Mesenchymal stem cell (in vitro differentiated cells and primary cell): ENCODE results near the gene PTPRA.
"Not testable (repeated sequence)": the region's sequence is repeated elsewhere in the genome, so short reads cannot be mapped to it uniquely, and the experiment has no call there.

Experiments
- DNase-seq: peaks from one replicate; pipeline ENCODE4 v3.0.0-alpha.2; 2013
- H2AFZ ChIP-seq: one replicate; pipeline ENCODE4 v1.6.1; 2013; ENCODE audit warnings: low read depth, mild to moderate bottlenecking, control low read depth, inconsistent platforms, low read length, moderate library complexity
- H2AK5ac ChIP-seq: 2 replicates; pipeline ENCODE4 v1.6.1; 2013; ENCODE audit warnings: low read length, moderate library complexity, mild to moderate bottlenecking, inconsistent platforms; ENCODE audit not compliant: severe bottlenecking
- H2BK120ac ChIP-seq: one replicate; pipeline ENCODE4 v1.6.1; 2013; ENCODE audit warnings: low read depth, mild to moderate bottlenecking, inconsistent platforms, low read length, moderate library complexity
- H2BK12ac ChIP-seq, 2 experiments: one replicate each; pipeline ENCODE4 v1.6.1; 2013; ENCODE audit warnings: inconsistent platforms in 2 of 2, low read length in 2 of 2, mild to moderate bottlenecking in 2 of 2, moderate library complexity in 2 of 2, control low read depth in 1 of 2
- H2BK15ac ChIP-seq: one replicate; pipeline ENCODE4 v1.6.1; 2013; ENCODE audit warnings: mild to moderate bottlenecking, low read depth, inconsistent platforms; ENCODE audit not compliant: poor library complexity, severe bottlenecking
- H2BK5ac ChIP-seq: 2 replicates; pipeline ENCODE4 v1.6.1; 2013; ENCODE audit warnings: low read depth, mild to moderate bottlenecking, low read length, control low read depth, inconsistent platforms; ENCODE audit not compliant: poor library complexity, severe bottlenecking
- H3K14ac ChIP-seq, 2 experiments: one replicate each; pipeline ENCODE4 v1.6.1; 2013; ENCODE audit warnings: inconsistent platforms in 2 of 2, low read length in 2 of 2, control low read depth in 1 of 2, mild to moderate bottlenecking in 1 of 2, moderate library complexity in 1 of 2
- H3K18ac ChIP-seq, 2 experiments: one replicate each; pipeline ENCODE4 v1.6.1; 2013; ENCODE audit warnings: inconsistent platforms in 2 of 2, low read length in 2 of 2, control low read depth in 1 of 2, low read depth in 1 of 2, mild to moderate bottlenecking in 1 of 2
- H3K23ac ChIP-seq, 2 experiments: one replicate each; pipeline ENCODE4 v1.6.1; 2013; ENCODE audit warnings: inconsistent platforms in 2 of 2, low read length in 2 of 2, mild to moderate bottlenecking in 2 of 2, moderate library complexity in 2 of 2, control low read depth in 1 of 2
- H3K27ac ChIP-seq: 2 replicates; pipeline ENCODE4 v1.5.1; 2013; ENCODE audit warnings: mild to moderate bottlenecking, moderate library complexity, low read length, control low read depth, inconsistent platforms; ENCODE audit not compliant: poor library complexity, severe bottlenecking
- H3K27me3 ChIP-seq, 2 experiments: 2 replicates each; pipeline versions ENCODE4 v1.6.1 to v1.7.0; 2013; ENCODE audit warnings: low read length in 2 of 2, mild to moderate bottlenecking in 2 of 2, moderate library complexity in 2 of 2, control low read depth in 1 of 2, inconsistent platforms in 1 of 2; ENCODE audit not compliant: control insufficient read depth in 1 of 2, insufficient read depth in 1 of 2
- H3K36me3 ChIP-seq, 2 experiments: 2 replicates each; pipeline versions ENCODE4 v1.6.1 to v1.7.0; 2013; ENCODE audit warnings: low read length in 2 of 2, control low read depth in 1 of 2, inconsistent platforms in 1 of 2, low read depth in 1 of 2, mild to moderate bottlenecking in 1 of 2; ENCODE audit not compliant: insufficient read depth in 2 of 2, control insufficient read depth in 1 of 2
- H3K4ac ChIP-seq, 2 experiments: one replicate each; pipeline ENCODE4 v1.6.1; 2013; ENCODE audit warnings: inconsistent platforms in 2 of 2, low read length in 2 of 2, mild to moderate bottlenecking in 2 of 2, moderate library complexity in 2 of 2, control low read depth in 1 of 2, low read depth in 1 of 2
- H3K4me1 ChIP-seq: 2 replicates; pipeline ENCODE4 v1.6.1; 2013; ENCODE audit warnings: low read depth, low read length, control low read depth; ENCODE audit not compliant: control insufficient read depth, insufficient read depth
- H3K4me2 ChIP-seq: 2 replicates; pipeline ENCODE4 v1.6.1; 2013; ENCODE audit warnings: low read length, mild to moderate bottlenecking, inconsistent platforms; ENCODE audit not compliant: poor library complexity, severe bottlenecking
- H3K4me3 ChIP-seq, 2 experiments: 2 replicates each; pipeline versions ENCODE4 v1.5.1 to v1.7.0; 2013; ENCODE audit warnings: low read length in 2 of 2, mild to moderate bottlenecking in 2 of 2, control low read depth in 1 of 2, low read depth in 1 of 2; ENCODE audit not compliant: insufficient read depth in 1 of 2
- H3K79me1 ChIP-seq: replicated peaks from 2 replicates; pipeline ENCODE4 v1.6.1; 2013; ENCODE audit warnings: mild to moderate bottlenecking, control low read depth, low read length, inconsistent platforms; ENCODE audit not compliant: poor library complexity, severe bottlenecking
- H3K9ac ChIP-seq: 2 replicates; pipeline ENCODE4 v1.7.0; 2013; ENCODE audit warnings: mild to moderate bottlenecking, low read length, moderate library complexity
- H3K9me3 ChIP-seq: 2 replicates; pipeline ENCODE4 v1.7.0; 2013; ENCODE audit warnings: mild to moderate bottlenecking, low read length; ENCODE audit not compliant: control insufficient read depth
- H4K8ac ChIP-seq: one replicate; pipeline ENCODE4 v1.6.1; 2013; ENCODE audit warnings: inconsistent platforms, mild to moderate bottlenecking, low read length, moderate library complexity
- H4K91ac ChIP-seq: one replicate; pipeline ENCODE4 v1.6.1; 2013; ENCODE audit warnings: mild to moderate bottlenecking, low read length, inconsistent platforms
- WGBS: methylation state at CpG from one replicate; pipeline ENCODE4 v1.1.7; 2013; ENCODE audit warnings: mixed read lengths; 5-methylcytosine and 5-hydroxymethylcytosine counted together

PTPRA gene

GRCh38 chr20:3059489-3059888 lies 186.2 kb downstream of the PTPRA start:
- Histone ChIP-seq H3K4me1 (no peaks in the 10 kb centered on the region), H3K27ac (no peak overlapping the region), H4K91ac (no peak overlapping the region), H3K14ac (peak overlapping the region in 1 of 2 experiments; percentile 1), H2BK12ac (no peak overlapping the region), H3K4me2 (no peak overlapping the region), H3K23ac (no peak overlapping the region), H3K18ac (no peak overlapping the region), H2BK120ac (no peak overlapping the region), H3K9ac (no peak overlapping the region), H2AFZ (no peak overlapping the region), H2AK5ac (no peak overlapping the region), H2BK5ac (no peak overlapping the region), H3K4me3 (no peak overlapping the region), H3K36me3 (no peaks in the 10 kb centered on the region), H2BK15ac (no peak overlapping the region), H3K27me3 (no peaks in the 10 kb centered on the region), H3K79me1 (no peaks in the 10 kb centered on the region), H3K4ac (no peak overlapping the region), H3K9me3 (no peaks in the 10 kb centered on the region), H4K8ac (no peak overlapping the region)
- DNase-seq: no peak
- WGBS: 88% methylated on average over 3 of the region's 3 CpGs

DNA sequence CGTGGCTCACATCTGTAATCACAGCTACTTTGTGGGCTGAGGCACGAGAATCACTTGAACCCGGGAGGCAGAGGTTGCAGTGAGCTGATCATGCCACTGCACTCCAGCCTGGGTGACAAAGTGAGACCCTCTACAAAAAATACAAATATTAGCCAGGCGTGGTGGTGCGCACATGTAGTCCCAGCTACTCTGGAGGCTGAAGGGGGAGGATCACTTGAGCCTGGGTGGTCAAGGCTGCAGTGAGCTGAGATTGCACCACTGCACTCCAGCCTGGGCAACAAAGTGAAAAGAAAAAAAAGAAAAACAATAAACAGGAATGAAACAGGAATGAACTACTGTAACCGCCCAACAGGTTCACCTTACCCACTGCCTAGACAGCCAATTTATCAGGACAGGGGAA lies 190.8 kb downstream of the PTPRA start:
- 76% methylated on average over 6 of the region's 6 CpGs for WGBS

DNA sequence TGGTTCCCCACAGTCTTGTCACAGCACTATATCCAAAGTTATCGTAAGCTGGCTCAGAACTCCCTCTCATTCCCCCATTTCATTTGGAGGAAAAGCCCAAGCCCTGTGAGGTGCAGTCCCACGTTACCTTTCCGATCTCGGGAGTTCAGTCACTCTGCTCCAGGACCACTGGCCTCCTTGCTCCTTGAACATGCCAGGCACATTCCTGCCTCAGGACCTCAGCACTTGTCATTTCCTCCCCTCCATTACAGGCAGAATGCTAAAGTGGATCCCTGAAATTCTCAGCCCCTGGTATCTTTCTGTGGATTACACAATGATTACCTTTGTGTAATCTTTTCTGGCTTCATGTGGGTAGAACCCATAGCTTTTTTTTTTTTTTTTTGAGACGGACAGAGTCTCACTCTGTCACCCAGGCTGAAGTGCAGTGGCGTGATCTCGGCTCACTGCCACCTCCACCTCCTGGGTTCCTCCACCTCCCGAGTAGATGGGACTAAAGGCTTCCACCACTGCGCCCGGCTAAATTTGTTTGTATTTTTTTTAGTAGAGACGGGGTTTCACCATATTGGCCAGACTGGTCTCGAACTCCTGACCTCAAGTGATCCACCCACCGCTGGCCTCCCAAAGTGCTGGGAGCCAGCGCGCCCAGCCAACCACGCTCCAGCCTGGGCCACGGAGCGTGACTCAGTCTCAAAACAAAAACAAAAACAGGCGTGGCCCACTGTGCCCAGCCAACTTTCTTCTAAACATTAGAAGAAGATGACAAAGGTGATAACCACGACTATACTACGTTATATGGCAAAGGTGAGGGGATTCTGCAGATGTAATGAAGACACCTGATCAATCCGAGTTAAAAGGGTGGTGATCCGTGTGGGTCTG lies 194.1 kb downstream of the PTPRA start:
- peak overlapping the region; percentile 26 for H3K9ac ChIP-seq
- DNase-seq: no peak
- H4K8ac ChIP-seq: no peak overlapping the region
- H3K27me3 ChIP-seq: peaks cover 15 to 18% of the 10 kb centered on the region in 2 experiments
- H3K23ac ChIP-seq: no peak overlapping the region
- H3K9me3 ChIP-seq: no peaks in the 10 kb centered on the region
- peaks cover 14% of the 10 kb centered on the region for H3K4me1 ChIP-seq
- H3K18ac ChIP-seq: no peak overlapping the region
- H3K4me3 ChIP-seq: no peak overlapping the region
- H3K79me1 ChIP-seq: no peaks in the 10 kb centered on the region
- H3K4me2 ChIP-seq: no peak overlapping the region
- H2AFZ ChIP-seq: no peak overlapping the region
- H3K36me3 ChIP-seq: no peaks in the 10 kb centered on the region
- H3K4ac ChIP-seq: no peak overlapping the region
- no peak overlapping the region for H2BK5ac ChIP-seq
- H2BK15ac ChIP-seq: no peak overlapping the region
- WGBS: 89% methylated on average over 20 of the region's 23 CpGs
- H2BK120ac ChIP-seq: no peak overlapping the region
- H2AK5ac ChIP-seq: no peak overlapping the region
- H3K14ac ChIP-seq: no peak overlapping the region
- no peak overlapping the region for H4K91ac ChIP-seq
- H3K27ac ChIP-seq: no peak overlapping the region
- no peak overlapping the region for H2BK12ac ChIP-seq

More for the DNA sequence above, 190.8 kb downstream of the PTPRA start:
- not testable (repeated sequence) for H2BK120ac ChIP-seq, H3K18ac ChIP-seq, H2AFZ ChIP-seq, H2AK5ac ChIP-seq, H3K9me3 ChIP-seq, H3K23ac ChIP-seq, H4K8ac ChIP-seq, DNase-seq, H3K4me1 ChIP-seq, H3K4ac ChIP-seq, H4K91ac ChIP-seq, H3K79me1 ChIP-seq, H3K27ac ChIP-seq, H2BK5ac ChIP-seq, H3K4me2 ChIP-seq, H2BK15ac ChIP-seq, H2BK12ac ChIP-seq, H3K14ac ChIP-seq, H3K36me3 ChIP-seq, H3K4me3 ChIP-seq, H3K9ac ChIP-seq, H3K27me3 ChIP-seq

DNA sequence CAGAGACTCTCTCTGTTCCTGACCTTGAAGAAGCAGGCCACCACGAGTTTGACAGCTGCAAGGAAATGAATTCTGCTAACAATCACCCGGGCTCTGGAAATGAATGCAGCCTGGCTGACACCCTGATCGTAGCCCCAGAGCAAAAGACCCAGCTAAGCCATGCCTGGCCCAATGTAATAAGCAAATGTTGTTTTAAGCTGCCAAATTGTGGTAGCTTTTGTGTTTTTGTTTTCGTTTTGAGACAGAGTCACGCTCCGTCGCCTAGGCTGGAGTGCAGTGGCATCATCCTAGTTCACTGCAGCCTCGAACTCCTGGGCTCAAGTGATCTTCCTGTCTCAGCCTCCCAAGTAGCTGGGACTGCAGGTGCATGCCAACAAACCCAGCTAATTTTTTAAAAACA lies 194.8 kb downstream of the PTPRA start:
- Histone ChIP-seq H3K4me2 (no peak overlapping the region), H2BK120ac (no peak overlapping the region), H2AFZ (no peak overlapping the region), H3K4ac (no peak overlapping the region), H2BK15ac (no peak overlapping the region), H3K79me1 (no peaks in the 10 kb centered on the region), H3K9ac (no peak overlapping the region), H2BK12ac (no peak overlapping the region), H3K23ac (no peak overlapping the region), H3K36me3 (no peaks in the 10 kb centered on the region), H2AK5ac (no peak overlapping the region), H3K4me3 (no peak overlapping the region), H2BK5ac (no peak overlapping the region), H3K9me3 (no peaks in the 10 kb centered on the region), H3K14ac (no peak overlapping the region), H3K4me1 (peaks cover 15% of the 10 kb centered on the region), H4K91ac (no peak overlapping the region), H3K27ac (no peak overlapping the region), H4K8ac (no peak overlapping the region), H3K18ac (no peak overlapping the region), H3K27me3 (peaks cover 22 to 25% of the 10 kb centered on the region in 2 experiments)
- 84% methylated on average over 8 of the region's 8 CpGs for WGBS
- no peak for DNase-seq
